SKM-1 treated with dmso at 0.1 percent for 144 hours (cell line): Measurements from ENCODE around the gene CREB5.
A peak's percentile ranks its signal among the peaks of the same experiment; 100 is the strongest.
"Not testable (repeated sequence)": the region's sequence is repeated elsewhere in the genome, so short reads cannot be mapped to it uniquely, and the experiment has no call there.

Experiments
- DNase-seq: peaks from one replicate; lab custom pipeline; 2025; ENCODE audit not compliant: unreplicated experiment; lab: John Stamatoyannopoulos, UW

Gene CREB5

DNA sequence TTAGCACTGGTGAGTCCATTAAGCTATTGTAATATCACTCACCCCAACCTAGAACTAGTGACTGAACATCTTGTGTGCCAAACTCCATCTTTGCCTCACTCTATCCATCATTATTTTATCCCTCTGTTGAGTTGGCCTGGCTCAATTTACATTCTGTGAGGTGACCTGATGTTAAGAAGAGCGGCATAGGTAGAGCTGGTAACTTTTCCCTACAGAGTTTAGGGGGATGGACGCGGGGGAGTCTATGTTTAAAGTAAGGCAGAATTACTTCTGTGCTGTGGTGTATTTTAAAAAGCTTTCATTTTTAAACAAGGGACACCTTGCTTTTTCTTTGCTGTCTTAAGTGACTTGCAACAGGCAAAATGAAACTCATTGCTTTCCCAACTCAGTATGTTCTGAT lies 186.3 kb downstream of the CREB5 start:
- DNase-seq: no peak

DNA sequence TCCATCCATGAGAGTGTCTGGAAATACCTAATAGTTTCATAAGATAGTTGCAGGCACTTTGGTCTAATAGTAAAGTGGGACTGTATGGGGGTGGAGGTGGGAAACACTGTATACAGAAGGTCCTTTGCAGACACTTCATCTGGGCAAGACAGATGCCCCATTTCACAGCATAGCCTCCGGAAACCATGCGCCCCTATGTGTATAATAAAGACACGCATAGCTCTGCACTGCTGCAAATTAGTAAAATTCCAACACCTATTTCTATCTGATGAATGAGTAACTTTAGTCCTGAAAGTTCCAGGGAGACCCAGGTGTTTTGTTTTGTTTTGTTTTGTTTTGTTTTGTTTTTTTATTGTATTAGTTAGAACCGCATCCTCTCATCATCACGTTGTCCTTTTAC lies 187.1 kb downstream of the CREB5 start:
- DNase-seq: no peak

DNA sequence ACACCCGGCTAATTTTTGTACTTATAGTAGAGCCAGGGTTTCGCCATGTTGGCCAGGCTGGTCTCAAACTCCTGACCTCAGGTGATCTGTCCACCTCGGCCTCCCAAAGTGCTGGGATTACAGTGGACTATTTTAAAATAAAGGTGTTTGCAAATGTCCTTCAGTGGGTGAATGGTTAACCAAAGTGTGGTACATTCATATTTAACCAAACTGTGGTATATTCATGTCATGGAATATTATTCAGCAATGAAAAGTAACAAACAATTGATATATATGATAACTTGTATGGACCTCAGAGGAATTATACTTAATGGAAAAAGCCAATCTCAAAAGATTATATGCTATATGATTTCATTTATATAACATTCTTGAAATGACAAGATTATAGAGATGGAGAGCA lies 190.0 kb downstream of the CREB5 start:
- no peak for DNase-seq

DNA sequence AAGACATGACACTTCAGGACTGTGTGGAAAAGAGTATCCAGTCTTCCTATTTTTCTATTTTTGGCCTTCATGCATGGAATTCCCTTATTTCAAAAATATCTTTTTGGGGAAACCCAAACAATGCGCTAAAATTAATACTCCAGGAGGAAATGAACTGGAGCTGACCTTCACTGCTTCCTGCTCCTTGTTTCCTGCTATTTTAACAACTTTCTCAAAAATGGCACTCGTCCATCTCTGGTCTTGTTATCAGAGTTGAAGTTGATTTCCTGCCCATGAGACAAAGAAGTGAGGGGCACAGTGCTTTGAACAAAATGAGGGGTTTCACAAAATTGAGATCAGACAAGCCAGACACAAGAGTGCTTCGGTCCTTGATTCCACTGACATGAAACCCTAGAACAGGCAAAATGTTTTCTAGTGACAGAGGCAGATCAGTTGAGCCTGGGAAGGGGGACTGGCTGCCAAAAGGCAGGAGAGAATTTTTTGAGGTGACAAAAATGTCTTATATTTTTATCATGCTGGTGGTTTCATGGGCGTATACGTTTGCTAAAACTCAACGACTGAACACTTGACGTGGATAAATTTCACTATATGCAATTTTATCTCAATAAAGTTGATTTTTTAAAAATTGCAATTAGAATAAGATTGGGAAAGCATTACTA lies 193.2 kb downstream of the CREB5 start:
- DNase-seq: no peak

DNA sequence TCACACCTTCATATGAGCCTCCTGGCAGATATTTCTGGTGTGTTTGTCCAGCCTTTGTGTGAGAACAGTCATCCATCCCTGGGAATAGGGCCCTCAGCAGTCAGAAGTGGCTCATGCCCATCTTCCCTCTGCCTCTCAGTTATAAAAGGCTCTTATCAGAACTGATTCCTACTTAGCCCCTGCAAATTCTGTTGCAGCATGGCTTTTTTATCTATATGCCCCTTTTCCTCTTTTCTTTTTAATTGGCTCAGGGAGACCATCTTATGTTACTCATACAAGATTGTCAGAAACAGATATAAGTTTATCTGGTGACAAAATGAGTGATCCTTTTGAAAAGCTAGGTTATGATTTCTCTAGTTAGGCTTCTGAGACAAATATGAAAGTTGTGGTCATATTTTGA lies 194.1 kb downstream of the CREB5 start:
- no peak for DNase-seq

DNA sequence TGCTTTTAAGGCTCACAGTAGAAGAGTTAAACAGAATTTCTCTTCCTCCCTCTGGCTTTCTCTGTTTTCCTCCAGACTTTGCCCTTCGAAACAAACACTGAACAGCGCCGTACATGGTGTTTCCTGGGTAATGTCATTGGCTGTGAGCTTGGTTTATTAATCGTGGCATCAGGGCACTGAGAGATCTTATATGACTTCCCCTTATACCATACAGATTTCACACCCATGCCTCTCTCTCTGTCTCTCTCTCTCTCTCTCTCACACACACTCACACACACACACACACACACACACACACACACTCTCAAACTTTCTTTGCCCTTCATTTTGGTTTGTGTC lies 195.5 kb downstream of the CREB5 start:
- DNase-seq: no peak

DNA sequence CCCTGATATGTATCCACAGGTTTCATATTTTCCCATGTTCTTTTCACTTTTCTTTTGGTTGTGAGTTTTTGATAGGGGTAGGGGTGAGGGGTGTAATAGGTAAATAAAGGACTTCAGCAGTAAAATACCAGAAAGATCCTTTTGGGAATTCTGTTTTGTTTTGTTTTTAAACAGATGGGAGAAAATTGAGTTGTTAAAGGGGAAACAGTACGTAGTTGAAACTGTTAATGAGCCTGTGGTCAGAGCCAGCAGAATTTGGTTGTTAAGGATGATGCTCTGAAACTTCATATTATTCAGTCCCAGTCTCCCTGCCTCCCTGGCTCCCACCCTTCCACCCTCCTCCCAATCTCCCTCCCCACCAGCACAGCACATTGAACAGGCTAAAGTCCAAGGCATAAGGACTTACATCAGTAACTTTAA lies 195.9 kb downstream of the CREB5 start:
- no peak for DNase-seq

DNA sequence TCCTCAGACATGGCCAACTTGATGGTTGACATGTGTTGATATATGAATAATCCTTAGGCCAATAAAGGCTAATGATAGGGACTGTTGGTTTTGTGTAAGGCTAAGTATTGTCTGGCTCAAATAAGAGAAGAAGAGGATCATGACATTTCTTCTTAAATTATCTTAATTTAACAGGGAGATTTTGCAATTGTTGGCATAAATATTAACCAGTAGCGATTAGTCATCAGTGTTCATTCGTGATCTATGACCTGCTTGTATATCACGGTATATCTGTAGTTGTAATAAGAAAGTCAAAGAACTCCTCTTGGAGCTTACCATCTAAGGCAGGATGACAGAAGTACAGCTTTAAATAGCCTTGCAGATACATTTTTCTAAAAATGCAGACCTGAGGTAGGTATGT lies 196.4 kb downstream of the CREB5 start:
- DNase-seq: no peak

DNA sequence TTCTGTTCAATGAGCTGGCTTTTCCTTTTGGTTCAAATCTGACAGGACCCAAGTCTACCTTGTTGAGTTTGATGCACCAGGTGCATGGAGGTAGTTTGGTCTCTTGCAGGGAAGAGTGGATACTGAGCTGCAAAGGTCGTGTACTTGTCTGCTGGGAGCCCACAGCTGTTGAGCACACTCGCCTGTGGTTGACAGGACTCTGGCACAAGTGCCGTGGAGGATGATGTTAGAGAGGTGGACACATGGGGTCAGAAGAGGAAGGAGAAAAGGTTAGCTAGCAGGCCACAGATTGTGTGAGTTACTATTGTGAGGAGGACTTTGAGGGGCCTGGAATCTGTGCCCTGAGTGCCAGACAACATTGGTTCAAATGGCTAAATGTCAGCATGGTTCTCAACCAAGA lies 197.3 kb downstream of the CREB5 start:
- no peak for DNase-seq

DNA sequence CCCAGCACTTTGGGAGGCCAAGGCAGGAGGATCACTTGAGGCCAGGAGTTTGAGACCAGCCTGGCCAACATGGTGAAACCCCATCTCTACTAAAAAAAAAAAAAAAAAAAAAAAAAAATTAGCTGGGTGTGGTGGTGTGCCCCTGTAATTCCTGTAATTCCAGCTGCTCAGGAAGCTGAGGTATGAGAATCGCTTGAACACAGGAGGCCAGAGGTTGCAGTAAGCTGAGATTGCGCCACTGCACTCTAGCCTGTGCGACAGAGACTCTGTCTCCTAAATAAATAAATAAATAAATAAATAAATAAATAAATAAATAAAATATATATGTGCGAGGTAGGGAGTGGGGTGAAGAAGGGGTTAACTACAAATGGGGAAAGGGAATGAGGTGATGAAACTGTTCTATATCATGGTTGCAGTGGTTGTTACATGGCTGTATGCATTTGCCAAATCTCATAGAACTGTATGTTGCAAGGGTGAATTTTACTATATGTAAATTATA lies 199.1 kb downstream of the CREB5 start:
- DNase-seq: not testable (repeated sequence)

DNA sequence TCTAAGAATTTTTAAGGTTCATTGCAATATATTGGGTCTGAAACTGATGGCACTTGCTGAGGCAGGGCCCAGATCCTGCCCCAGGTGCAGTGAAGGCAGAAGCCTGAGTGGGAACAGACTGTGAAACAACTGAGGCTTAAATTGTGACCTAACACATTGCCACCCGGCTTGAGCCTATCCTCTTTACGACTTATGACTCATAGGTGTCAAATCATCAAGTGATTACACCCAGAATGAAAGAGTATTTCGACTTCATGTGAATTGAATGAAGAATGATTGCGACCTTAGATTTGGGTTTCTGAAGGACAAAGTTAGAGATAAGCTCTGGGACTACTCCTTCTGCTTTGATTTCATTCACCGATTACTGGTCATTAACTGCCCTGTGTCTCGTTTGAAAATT lies 200.9 kb downstream of the CREB5 start:
- no peak for DNase-seq

DNA sequence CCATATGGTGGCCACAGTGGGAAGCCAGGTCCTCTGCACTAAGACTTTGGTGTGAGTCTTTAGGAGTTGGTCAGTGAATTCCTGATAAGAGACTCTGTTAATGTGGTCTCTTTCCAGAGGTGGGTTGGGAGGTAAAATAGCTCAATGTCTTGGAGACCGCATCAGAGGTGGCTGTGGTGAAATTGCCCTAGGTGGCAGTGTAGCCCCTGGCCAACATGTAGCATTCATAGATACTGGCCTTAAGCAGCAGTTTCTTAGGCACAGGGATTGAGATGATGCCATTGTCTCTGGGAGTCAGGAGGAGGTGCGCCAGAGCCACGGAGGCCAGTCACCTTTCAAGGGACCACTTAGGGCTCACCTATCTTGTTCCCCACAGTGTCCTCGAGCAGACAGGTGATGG lies 202.8 kb downstream of the CREB5 start:
- DNase-seq: no peak

DNA sequence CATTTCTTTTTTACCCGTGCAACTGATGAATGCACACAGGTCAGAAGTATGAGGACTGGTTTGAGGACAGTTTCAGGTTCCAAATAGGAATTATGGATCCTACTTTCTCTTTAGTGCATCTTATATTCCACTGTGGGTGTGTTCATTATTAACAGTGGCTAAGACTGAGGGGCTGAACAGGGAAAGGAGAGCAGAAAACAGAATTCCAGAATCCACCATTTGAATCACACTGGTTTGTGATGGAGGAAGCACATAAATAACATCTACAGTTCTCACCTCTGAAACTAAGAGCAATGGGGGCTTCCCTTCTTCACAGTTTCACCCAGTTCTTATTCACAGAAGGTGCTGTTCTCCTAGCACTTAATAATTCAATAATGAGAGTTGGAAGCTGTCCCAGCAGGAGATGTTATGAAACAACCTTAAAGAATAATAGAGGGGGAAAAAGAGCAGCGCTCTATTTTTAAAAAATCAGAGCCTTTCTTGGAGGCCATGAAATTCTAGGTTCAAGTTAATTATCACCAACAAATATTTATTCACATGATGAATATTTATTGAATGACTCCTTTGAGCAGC lies 205.1 kb downstream of the CREB5 start:
- no peak for DNase-seq

DNA sequence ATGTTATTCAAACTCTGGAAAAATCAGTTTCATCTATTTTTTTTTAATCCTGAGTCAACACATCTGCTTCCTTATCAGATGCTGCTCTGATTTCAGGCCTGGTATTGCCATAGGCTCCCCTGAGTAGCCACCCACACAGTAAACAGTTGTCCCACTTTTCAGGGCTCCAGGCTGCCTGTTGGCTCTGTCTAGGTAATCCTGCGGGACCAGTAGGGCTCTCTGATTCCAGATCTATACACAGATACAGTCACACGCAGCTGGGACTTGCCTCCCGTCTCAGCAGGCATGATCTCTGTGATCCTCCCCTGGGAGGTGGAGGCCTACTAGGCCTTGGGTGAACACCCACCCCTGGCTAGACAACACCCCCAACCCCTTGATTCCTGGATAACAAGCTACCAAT lies 206.1 kb downstream of the CREB5 start:
- DNase-seq: no peak

DNA sequence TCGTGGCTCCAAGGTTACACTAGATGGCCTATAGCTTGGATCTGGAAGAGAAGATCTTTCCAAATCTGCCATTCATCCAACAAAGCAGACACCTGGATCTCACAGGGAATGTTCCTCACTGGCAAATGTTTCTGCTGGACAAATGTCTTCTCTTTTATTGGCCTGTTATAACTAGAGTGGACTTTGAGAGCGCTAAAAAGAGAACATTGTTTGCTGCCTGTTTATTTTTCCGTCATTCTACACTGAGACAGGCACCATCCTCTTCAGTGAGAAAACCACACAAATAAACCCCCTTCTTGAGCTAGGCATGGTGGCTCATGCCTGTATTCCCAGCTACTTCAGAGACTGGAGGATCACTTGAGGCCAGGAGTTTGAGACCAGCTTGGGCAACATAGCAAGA lies 206.9 kb downstream of the CREB5 start:
- no peak for DNase-seq

DNA sequence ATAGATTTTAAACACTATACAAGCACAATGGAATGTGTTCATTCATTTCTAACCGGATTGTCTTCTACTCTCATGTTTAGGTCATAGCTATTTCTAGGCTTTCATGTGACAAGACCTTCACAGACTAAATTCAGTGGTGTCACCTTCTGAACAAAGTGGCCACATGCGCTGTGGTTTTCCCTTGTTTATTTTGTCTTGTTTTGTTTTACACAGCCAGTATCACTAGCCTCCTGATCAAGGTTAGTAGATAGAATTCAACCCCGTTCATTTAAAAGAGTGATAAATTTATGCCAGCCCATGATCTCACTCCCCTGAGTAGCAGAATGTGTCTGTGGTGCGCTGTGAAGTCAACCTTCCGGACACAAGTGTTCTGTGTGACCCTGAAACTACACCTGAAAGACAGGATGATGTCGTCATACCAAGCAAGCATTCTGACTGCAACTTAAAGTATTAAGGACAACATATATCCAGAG lies 209.1 kb downstream of the CREB5 start:
- no peak for DNase-seq

DNA sequence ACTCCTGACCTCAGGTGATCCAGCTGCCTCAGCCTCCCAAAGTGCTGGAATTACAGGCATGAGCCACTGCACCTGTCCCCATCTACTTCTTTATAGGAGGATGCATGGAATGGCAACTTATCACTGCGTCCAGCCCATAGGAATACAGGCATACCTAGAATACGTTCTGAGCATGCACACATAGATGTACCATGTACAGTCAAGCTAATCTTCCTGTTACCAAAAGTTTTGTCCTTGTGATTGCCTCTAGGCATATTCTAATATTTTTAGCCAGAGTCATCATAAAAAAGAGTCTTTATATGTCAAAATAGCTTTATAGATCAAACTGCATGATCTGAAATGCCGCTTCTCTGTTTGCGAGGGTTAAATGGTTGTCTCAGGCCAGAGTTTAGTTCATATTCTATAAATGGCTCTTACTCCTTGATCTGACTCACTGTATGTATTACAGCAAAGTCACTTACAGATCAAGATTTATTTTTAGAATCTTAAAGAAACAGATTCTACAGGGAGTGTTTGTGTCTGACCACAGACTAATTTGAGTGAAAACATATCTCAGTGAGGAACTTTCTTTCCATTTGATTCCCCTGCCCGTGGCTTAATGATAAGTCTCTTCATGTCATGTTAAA lies 210.9 kb downstream of the CREB5 start:
- DNase-seq: no peak

DNA sequence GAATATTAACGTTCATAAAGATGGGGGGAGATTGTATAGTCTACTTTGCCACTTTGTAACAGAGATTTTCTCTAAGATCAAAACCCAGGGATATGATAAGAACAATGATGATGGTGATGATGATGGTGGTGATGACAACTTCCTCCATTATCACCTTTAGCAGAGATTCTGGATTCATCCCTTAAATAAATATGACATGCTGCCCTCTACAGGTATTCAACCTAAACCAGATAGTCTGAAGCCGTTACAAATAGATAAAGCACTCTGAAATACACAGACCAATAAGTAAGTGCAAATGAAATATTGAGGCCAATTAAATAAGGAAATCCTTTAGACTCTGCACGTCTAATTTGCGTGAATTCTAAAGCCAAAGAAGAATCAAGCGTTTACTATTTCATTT lies 211.5 kb downstream of the CREB5 start:
- DNase-seq: no peak

DNA sequence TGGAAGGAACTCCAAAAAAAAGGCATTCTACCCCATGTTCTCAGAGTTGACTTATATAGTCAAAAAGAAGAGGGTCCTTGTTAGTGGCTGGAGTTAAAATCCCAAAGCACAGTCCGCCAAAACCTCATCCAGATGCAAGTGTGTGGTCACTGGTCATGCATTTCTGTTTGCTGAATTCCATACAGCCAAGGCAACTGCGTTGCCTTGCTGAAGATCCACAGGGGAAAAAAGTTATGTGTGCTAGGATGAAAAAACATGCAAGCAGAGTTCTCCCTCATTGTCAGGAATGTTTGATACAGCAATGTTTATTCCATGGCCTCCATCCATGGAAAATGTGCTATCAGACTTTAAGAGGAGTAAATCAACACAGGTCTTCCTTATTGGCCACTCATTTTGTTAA lies 213.1 kb downstream of the CREB5 start:
- no peak for DNase-seq

DNA sequence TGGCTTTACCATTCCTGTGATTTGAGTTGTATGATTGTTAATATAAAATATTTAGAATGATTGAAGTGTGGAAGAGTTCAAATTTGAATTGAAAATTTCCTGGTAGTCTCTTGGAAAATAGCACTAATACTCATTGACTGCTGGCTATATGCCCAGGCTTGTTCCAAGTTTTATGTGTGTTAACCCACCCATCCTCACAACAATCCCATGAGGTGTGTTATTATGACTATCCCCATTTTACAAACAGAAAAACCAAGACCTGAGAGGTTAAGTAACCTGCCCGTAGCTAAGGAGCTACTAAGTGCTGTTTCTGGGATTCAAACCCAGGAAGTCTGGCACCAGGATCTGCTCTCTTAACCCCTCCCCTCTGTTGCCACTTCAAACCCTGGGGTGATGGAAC lies 213.9 kb downstream of the CREB5 start:
- DNase-seq: no peak

DNA sequence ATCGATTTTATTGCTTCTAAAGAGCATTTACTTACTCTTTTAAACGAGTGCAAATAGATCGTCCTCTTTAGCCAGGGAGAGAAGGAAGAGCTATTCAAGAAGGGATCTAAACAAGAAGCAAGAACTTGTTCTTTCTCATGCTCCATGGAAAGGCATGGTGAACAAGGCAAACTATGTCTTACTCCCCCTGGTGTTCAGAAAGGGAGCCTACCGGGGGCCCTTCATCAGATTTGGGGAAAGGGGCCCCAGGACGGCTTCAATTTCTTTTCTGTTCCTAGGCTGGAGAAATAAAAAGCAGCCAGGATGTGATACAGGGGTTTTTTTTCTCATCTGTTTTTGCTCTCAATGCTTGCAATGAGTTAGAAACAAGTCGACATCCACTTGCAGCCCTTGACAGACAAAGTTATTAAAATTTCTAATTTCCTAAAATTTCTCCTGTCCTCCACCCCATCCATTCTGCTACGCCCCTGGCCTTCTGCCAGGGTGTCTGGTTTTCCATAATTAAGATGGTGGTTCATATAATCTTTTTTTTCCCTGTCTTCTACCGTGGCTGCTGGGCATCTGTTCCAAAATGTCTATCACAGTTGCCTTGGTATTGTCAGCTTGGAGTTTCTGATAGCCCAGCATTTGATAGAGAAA lies 214.4 kb downstream of the CREB5 start:
- DNase-seq: peak; percentile 43

DNA sequence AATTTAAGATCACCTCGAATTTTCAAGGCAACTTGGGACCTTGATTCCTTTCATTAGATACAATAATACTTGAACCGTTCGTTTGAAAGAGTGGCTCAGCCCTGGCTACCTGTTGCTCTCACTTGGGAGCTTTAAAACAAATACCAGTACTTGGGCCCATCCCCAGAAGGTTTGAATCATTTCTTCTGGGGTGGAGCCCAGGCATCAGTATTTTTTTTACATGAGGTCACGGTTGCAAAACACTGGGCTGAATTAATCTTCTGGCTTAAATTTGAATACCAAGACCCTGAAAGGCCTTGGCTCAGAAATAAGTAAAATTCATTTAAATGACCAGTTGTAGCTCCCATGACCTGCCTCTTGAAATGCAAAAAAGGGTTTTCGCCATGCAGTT lies 214.9 kb downstream of the CREB5 start:
- no peak for DNase-seq
